ENCODE measurements around the gene GTSE1.

GRCh38 chr22:46250035-46250782 is 46.5 kb upstream of the GTSE1 start, which contains the start of gene CDPF1:
- no peak; the same call in 1 of the 2 replicates for TF ChIP-seq CTCF (IDR thresholded peaks at IDR 0.05)
- no peak for TF ChIP-seq ZFX (IDR thresholded peaks at IDR 0.05; ENCODE audit: borderline replicate concordance)
